ENCODE data around the gene TXNL1.
"Not testable (repeated sequence)": the region's sequence is repeated elsewhere in the genome, so short reads cannot be mapped to it uniquely, and the experiment has no call there.

GRCh38 chr18:56572267-56572666, 66.1 kb downstream of the TXNL1 start:
- not testable (repeated sequence) for TF ChIP-seq ARNTL (CRISPR knock-in tag; IDR thresholded peaks at IDR 0.05; ENCODE audit: borderline replicate concordance, low read depth); PATZ1 (CRISPR knock-in tag; IDR thresholded peaks at IDR 0.05; ENCODE audit: borderline replicate concordance); SNAI2 (CRISPR knock-in tag; IDR thresholded peaks at IDR 0.05); TSHZ2 (CRISPR knock-in tag; IDR thresholded peaks at IDR 0.05); ZFP3 (CRISPR knock-in tag; IDR thresholded peaks at IDR 0.05); RARB (CRISPR knock-in tag; IDR thresholded peaks at IDR 0.05); ISL1 (CRISPR knock-in tag; IDR thresholded peaks at IDR 0.05); BACH2 (CRISPR knock-in tag; IDR thresholded peaks at IDR 0.05; ENCODE audit: borderline replicate concordance); ZFP30 (CRISPR knock-in tag; IDR thresholded peaks at IDR 0.05); CSDC2 (CRISPR knock-in tag; IDR thresholded peaks at IDR 0.05)

Measured in SK-N-SH treated with all-trans-retinoic acid at 6 μM for 48 hours (cell line).